NCI-H1417 treated with DMSO at 0.1 percent for 48 hours (cell line): ENCODE results near the gene NOS1.
A peak's percentile ranks its signal among the peaks of the same experiment; 100 is the strongest.
"Not testable (repeated sequence)": the region's sequence is repeated elsewhere in the genome, so short reads cannot be mapped to it uniquely, and the experiment has no call there.

Experiments
- DNase-seq: peaks from one replicate; lab custom pipeline; 2025; lab: John Stamatoyannopoulos, UW

Gene NOS1

DNA sequence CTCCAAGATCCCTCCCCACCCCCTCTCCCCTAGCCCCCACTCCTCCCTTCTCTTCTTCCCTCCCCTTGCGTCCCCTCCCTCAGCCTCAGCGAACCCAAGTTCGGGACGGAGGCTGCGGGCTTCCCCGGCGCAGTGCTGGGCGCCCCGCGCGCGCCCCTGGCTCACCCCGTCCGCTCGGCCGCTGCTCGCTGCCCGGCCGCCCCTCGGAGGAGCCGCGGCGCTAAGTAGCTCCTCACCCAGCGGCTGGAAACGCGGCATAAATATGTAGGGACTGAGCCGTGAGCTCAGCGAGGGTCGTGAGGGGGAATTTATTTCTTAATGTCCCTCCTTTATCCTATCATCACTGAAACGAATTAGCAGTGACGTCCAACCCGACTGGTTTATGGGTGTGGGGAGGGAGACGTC is at the start of gene NOS1:
NOS1 (minus strand) TSS at position 280 of the 405 bp plus-strand sequence. CDS start 30,557 bp downstream, outside the sequence.
- DNase-seq, result no peak

DNA sequence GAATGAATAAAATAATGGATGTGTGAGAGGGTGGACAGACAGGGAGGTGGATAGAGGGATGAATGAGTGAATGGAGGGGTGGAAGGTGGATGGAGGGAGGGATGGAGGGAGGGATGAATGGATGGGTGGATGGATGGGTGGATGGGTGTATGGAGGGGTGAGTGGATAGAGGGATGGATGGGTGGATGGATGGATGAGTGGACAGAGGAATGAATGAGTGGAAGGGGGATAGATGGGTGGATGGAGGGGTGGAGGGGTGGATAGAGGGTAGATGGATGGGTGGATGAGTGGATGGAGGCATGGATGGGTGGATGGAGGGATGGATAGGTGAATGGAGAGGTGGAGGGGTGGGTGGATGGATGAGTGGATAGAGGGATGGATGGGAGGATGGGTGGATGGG is 47.9 kb upstream of the NOS1 start:
- DNase-seq, result no peak

DNA sequence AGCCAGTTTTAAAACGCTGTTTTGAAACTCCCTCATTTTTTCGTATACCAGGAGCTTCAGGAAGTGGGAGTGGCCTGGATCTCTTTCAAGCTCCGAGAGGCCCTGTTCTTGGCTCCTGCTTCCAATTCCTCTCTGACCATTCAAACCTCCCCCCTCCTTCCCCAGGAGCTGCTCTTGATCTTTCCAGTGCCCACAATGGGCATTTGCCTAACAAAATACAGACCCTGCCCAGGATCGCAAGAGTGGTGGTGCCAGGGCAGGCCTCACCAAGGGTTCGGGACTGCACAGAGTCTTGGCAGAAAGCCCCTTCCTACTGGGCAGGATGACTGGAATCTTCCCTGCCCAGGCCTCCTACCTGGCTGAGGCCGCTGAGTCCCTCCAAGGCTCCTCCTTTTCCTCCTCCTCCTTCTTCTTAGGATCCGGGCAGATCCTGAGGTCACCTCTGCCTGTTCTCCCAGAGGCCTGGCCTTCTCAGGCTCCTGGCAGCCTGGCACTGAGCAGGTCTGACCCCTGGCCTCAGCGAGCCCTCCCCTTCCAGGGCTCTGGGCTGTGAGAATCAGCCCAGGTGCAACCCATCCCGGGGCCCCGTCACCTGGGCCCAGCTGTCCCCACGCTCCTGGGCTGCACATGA is 46.9 kb upstream of the NOS1 start:
- DNase-seq, result no peak

DNA sequence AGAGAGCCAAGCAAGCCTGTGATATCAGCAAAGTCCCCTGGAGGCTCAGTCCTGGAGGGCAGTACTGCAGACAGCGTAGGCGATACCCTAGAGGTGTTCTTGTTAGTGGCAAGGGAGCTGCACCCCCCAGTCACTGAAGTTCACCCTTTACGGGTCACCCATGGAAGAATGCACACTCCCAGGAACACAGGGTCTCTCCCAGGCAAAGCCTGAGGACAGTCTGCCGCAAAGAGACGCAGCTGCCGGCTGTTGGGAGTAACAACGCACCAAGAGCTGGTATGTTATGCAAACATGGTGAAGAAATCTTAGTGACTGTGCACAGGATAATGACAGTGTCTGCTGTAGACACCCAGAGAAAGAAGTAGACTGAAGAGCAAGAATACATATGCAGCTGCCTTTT is 43.5 kb upstream of the NOS1 start:
- no peak for DNase-seq

DNA sequence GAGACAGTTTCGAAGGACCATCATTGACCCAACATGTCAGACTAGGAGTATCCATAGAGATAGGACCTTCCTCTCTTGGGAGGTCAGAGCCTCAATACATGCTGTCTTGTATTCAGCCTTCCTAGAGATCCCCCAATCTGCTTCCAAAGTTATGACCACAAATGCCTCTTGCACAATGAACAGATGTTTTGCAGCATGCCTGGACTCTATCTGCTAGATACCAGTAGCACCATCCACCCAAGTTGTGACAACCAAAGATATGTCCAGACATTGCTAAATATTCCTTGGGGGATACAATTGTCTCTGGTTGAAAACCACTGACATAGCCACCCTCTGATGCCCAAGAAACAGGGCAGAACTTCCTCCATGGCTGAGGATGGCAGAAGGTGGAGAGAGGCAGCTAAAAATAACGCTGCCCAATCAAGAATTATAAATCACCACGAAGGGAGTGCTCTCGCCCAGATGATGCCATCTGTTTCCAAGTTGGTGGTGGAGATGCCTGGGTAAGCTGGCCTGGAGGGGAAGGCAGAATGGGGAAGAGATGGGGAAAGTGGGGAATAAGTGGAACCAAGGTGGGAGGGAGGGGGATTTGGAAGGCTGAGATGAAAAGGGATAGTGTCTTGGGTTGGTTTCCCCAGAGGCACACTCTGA is 42.9 kb upstream of the NOS1 start:
- DNase-seq, result no peak

DNA sequence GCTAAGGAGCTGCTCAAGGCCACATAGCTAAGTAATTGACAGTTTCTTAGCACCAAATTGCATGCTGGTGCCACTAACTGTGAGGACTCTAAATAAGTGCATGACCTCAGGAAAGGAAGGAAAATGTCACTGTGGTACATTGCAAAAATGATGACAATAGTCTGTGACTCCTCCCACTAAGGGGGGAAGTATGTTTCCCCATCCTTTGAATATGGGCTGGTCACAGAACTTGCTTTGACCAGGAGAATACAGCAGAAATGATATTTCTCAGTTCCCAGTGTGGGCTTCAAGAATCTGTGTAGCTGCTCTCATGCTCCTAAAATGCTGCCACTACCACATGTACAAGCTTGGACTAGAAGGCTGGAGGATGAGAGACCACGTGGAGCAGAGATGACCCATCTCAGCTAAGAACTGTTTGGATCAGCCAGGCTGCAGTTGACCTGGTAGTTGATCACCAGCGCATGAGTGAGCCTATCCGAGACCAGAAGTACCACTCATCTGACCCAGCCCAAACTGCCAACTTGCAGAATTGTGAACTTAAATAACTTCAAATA is 42.2 kb upstream of the NOS1 start:
- DNase-seq, result no peak

DNA sequence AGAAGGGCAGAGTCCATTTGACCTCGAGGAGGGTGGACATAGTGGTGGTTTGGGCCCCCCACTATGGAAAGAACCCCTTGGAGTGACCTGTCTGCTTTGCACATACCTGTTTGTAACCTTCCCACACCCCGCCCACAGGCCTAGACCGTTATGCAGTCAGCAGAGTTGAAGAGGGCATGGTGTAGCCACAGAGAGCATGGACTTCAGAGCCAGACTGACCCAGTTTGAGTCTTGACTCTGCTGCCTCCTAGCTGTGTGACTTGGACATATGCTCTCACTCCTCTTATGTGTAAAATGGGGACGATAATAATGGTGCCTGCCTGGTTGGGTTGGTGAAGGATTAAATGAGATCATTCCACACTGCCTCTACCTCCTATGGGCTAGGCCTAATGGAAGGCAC is 40.9 kb upstream of the NOS1 start:
- no peak for DNase-seq

DNA sequence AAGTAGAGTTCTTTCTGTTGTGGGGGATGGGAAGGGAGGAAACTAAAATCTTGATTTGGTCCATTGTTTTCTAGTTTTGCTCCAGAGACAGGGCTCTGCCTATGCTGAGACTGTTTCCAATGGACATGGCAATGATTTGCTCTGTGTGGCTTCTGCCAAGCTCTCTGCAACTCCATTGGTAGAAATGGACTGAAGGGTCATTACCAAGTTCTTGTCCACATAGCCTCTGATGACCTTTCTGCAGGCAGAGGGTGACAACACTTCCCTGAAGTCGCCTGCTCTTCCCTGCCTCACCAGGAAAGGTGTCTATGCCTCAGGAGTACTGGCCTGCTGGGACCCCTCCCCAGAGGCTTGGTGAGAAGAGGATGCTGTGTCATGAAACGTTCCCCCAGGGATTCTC is 39.5 kb upstream of the NOS1 start:
- DNase-seq, result no peak

DNA sequence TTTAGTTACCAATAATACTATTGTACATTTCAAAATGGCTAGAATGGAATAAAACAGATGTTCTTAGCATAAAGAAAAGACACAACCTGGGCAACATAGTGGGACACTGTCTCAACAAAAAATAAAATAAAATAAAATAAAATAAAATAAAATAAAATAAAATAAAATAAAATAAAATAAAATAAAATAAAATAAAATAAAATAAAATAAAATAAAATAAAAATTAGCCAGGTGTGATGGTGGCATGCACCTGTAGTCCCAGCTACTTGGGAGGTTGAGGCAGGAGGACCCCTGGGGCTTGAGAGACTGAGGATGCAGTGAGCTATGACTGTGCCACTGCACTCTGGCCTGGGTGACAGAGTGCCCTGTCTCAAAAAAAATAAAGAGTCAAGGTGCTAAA is 37.1 kb upstream of the NOS1 start:
- not testable (repeated sequence) for DNase-seq

DNA sequence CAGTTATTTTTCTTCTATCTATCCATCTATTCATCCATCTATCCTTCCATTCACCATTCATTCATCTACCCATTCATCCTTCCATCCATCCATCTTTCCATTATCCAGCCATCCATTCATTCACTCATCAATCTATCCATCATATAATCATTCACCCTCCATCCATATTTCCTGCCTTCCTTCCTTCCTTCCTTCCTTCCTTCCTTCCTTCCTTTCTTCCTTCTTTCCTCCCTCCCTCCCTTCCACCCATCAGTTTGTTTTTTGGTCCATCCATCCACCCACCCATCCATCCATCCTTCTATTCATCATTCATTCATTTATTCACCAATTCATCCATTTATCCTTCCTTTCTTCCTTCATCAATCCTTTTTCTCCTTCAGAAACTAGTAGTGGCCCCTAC is 34.3 kb upstream of the NOS1 start:
- no peak for DNase-seq

DNA sequence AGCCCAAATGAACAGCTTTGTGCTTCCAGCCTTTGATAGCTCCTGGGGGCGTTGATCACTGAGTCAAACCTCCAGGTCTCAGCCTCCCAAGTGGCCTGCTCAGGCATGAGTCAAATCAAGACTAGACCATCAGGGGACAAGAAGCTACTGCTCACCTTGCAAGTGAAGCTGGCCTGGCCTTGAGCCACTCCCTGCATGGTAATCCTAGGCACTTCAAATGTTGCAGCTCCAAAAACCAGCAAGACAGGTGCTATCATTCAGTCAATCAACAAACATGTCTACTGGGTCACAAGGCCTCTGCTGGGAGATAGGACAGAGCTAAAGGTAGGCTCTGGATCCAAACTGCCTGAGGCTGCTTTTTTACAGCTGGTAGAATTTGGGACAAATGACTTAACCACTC is 33.1 kb upstream of the NOS1 start:
- DNase-seq, result no peak

DNA sequence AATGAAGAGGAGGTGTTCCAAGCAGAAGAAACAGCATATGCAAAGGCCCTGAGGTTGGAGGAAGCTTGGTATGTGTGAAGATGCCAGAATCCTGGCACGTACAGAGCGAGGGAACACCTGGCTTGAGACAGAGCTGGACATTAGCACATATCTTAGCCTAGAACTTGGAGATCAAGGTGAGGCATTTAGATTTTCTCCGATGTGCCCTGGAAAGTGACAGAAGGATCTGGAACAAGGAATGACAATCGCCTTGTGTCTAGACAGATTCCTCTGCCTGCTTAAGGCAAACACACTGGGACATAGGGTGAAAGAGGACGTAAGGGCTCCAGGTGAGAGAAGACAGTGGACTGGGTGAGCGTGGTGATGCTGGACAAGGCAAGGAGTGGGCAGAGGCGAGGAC is 32.2 kb upstream of the NOS1 start:
- no peak for DNase-seq

DNA sequence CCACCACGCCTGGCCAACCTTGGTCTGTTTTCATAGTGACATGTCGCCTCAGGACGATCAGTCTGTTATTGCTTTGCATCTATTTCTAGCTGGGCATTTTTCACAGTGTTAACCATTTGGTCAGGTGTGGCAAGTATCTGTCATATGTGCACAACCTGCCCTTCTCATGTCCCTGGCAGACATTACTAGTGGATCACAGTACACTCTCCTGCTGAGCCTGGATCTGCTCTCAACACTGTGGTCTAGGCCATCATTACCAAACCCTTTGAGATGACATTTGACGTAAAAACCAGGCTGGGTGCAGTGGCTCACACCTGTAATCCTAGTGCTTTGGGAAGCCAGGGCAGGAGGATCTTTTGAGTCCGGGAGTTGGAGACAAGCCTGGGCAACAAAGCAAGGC is 29.4 kb upstream of the NOS1 start:
- no peak for DNase-seq

DNA sequence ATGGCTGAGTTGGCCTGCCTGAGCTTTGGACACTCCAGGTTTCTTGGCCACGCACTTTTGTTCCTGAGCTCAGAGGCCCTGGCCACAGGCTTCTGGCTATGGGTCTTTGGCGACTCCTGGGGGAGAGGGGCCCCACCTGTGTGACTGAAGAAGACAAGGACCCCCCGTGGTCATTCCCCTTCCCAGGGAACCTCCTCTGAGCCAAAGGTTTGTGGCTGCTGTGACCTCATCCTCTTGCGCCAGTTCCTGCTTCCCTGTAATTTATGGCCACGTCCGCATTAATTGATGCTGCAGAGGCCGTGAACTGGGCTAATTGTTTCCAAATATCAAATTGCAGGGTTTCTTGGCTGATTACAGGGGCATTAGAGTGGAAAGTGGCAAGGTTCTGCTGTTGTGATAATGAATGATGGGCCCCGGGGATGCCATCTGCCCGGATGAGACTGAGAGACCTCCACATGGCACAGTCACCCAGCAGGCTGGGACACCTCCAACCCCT is 27.6 kb upstream of the NOS1 start:
- peak; percentile 51 for DNase-seq

DNA sequence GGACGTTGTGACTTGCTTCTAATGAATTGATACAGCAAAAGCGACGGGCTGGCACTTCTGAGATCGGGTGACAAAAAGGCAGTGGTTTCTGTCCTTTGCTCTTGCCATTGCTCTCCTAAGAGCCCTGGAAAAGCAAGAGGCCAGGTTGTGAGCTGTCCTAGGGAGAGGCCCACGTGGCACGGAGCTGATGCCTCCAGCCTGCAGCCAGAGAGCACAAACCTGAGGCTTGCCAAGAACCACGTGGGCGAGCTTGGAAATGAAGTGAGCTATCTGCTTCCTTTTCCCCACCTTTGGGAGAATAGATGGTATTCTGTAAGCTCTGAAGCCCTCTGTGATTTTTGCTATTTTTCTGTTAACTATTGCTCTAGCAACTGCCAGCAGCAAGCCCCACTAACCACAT is 26.4 kb upstream of the NOS1 start:
- DNase-seq, result no peak

DNA sequence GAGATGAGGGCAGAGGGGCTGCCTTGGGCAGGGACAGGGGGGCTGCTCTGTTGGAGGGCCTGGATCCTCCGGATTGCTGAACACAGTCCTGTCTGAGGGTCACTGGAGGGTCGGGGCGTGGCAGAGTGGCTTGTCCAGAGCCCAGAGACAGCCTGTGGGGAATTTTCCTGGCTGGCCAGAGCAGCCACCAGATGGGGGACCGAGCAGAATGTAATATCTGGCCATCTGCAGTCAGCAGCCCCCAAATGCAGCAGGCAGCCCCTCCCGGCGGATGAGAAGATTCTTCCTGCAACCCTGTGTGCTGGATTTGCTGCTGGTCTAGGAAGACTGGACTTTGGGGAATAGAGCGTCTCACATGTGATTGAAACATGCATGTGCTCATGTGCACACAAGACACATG is 23.3 kb upstream of the NOS1 start:
- no peak for DNase-seq

DNA sequence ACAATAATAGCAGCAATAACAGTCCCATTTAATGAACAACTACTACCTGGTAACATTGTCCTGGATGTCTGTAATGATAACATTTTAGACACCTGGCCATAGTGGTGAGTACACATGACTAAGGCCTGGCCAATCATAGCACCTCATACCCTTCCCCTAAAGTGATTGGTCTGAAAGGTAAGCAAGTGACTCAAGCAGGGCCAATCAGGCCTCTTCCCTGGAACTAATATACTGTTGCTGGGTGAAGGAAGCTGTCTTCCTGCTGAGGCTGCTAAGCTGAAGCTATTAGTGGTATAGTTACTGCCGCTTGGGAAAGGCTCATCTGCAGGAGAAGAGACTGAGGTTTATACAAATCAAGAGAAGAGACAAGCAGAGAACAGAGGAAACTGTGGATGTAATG is 18.7 kb upstream of the NOS1 start:
- no peak for DNase-seq

DNA sequence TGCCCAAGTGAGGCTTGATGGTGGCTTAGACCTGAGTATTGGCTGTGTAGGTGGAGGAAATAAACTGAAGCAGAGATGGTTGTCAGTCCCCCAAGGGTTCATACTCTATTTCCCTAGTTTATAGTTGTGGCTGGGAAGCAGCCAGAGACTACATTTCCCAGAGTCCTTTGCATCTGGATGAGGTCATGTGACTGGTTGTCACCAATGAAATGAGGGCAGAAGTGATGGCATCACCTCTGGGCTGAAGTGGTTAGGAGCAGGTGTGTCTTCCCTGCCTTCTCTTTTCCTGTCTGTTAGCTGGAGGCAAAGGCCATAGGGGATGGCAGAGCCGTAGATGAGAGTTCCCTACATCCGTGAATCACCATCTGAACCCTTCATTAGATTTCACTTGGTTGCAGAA is 16.3 kb upstream of the NOS1 start:
- no peak for DNase-seq

DNA sequence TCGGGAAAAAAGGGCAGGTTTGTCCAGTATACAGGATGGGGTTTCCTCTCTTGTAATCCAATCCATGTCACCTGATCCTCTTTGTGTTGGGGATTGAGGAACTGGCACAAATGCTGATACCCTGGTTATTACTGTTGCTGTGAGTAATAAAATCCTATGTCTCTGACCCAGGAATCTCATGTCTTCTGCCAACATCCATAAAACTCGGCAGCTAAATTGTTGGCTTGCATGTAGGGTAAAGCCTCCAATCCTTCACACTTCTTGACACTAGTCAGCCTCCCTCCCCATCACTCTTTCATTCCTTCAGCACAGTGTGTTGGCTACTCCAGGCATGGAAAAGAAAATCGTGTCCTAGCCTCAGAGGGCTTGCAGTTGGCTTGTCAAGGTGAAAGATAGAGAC is 9.2 kb upstream of the NOS1 start:
- DNase-seq, result no peak

DNA sequence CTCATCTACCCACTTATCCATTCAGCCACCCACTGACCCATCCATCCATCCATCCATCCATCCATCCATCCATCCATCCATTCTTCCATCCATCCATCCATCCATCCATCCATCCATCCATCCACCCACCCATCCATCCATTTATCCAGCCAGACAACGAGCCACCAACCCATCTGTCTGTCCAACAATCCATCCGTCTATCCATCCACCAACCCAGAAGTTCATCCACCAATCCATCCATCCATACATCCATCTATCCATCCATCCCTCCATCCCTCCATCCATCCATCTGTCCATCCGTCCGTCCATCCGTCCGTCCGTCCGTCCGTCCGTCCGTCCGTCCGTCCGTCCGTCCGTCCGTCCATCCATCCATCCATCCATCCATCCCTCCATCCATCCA is 8.6 kb upstream of the NOS1 start:
- DNase-seq, result not testable (repeated sequence)

DNA sequence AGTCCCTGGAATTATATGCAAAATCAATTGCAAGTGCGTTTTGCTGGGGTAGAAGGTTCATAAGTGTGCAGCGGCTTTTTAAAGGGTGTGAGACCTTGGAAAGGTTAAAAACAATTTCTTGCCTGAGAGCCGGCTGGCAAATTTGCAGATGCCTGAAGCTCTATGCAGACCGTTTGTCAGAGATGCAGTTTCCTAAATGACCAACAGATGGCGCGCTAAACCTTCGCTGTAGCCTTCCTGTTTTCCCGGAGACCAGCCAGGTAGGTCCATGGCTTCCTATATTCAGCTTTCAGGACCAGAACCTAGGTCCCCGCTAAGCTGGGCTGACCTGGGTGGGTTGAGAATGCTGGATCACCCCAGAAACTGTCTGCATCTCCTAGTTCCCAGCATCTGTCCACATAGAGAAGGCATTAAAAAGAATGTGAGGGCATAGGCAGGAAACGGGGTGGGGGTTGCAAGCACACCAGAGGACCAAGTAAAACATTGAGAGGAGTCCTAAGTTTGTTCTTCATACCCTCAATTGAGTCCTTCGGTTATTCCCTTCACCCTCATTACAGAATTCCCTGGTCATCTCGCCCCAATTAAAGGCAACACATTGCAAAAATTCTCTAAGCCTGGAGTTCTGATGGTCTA is 5.7 kb upstream of the NOS1 start:
- peak; percentile 47 for DNase-seq

DNA sequence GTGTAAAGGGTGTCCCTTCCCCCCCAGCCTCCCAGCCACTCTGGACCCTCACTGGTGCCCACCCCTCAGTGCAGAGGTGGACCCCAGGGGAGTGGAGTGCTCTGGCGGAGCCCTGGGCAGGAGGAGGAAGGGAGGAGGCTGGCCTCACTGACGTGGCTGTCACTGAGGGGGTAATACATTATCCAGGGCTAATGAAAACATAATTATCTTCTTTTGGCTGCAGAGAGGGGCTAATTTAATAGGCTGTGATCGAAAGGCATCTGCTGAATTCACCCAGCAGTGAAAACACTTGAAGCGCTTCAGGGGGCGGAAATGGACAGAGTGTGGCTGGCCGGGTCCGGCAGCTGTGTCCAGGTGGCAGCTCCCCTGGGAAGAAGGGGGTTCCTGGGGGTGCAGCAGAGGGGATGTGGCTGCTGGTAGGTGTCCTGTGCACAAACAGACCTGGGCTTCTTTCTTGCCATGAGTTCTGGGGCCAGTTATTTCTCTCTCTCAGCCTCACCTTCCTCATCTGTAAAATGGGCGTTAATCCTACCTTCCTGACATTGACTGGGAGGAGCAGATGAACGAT is 3.7 kb upstream of the NOS1 start:
- DNase-seq, result peak; percentile 59

DNA sequence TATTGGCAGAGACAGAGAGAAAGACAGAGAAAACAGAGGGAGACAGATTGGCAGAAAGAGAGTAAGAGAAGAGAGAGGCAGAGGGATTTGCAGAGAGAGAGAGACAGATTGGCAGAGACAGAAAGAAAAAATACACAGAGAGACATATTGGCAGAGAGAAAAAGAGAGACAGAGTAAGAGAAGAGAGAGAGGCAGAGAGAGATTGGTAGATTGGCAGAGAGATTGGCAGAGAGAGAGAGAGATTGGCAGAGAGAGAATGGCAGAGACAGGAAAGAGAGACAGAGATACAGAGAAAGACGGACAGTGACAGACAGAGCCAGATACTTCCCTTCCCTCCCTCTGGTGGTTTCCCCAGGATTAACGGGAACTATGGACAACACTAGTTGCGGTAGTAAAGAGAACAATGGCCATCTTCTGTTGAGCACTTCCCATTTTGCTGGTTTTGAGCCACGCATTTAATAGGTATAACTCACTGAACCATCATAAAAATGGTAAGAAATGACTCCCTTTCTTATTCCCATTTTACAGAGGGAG is 2.6 kb upstream of the NOS1 start:
- no peak for DNase-seq
